CD4-positive, alpha-beta T cell treated with Interleukin-1 beta for 1 hour (primary cell): ENCODE data around the gene PAWR.
"Not testable (repeated sequence)": the region's sequence is repeated elsewhere in the genome, so short reads cannot be mapped to it uniquely, and the experiment has no call there.

Experiments
- DNase-seq, 2 donors: peaks; one replicate each; pipeline ENCODE4 v3.0.0-alpha.2; 2020 to 2022

Gene PAWR

DNA sequence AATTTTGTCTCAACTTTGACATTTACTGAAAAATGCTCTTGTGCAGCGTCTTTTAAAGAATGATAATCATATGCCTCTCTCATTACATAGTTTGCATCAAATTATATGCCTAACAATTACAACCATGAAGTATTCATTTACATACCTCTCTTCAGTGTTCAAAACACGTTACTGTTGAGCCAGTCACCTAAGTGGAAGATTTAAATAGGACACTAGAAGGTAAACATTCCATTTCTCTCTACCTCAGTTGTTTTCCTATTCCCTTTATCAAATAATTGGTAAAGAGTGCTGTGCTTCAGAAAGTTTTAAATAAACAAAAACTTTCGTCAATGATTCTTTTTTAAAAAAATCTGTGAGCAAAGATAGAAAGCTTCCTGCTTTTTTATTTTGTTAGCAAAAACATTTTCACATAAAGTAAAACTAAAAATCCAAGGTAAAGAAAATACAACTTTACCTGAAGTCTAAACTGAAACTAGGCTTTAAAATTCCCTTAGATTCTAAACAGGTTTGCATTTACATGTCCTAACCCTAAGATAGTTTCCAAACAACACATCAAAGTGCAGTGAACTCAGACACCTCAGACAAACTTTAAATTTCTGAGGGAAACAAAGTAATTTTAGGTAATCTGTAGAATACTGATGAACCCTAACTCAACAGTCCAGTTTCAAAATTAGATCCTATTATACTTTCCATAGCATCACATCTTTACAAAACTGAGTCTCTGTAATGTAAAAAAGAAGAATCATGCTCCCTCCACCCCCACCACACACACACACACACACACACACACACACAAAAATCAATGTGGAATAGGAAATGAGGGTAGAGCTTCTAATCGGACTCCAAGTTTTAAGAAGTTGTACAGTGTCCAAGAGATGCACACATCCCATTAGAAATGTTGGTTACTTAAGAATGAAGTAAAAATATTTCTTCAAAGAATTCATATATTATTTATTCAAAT is 46.2 kb downstream of the PAWR start:
- no peak for DNase-seq

DNA sequence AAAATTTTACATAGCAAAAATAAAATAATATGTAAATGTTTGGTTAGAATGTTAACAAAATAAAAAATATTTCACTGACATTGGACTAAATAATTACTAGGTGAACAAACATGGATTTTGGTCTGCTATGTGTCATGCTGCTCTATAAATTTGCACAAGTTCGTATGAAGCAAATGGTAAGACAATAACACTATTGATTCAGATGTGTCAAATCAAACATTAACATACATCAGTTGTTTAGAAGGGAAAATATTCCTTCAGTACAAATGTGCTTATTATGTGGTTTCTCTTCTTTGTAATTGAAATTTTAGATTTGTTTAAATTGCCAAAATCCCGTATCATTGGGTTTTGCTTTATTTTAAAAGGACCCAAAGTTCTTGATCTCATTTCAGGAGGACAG is 46.9 kb downstream of the PAWR start:
- DNase-seq = no peak

DNA sequence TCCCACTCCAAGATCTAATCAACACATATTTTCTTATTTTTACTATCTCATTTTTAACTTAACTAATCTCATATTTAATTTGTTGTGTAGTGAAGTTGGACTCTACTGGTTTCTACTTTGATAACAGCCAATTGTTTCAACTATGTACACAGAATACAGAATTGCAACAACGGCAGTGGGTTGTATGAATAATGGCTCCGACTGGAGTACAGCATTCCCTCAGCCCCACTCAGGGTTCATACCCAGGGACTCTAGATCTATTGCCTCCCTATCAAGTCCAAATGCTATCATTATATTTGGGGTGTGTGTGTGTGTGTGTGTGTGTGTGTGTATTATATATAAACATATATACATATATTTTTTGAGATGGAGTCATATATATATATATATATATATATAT is 52.3 kb downstream of the PAWR start:
- DNase-seq = no peak

DNA sequence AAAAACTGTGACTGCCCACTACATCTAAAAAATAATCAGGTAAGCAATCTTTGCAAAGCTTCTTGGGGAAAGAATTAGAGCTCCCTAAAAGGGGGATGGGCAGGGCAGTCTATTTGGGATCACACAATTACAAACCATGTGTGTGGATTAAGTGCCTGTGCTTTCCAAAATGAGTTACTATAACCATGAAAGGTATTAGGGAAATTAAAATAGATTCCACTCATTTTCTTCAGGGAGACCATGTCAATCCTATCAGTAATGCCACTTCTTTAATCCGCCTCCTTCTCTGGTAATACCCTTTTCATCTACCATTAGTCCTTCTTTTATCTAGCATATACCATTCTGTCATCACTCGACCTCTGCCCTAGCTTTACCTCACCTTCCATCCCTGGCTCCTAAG is 53.7 kb downstream of the PAWR start:
- DNase-seq = no peak

DNA sequence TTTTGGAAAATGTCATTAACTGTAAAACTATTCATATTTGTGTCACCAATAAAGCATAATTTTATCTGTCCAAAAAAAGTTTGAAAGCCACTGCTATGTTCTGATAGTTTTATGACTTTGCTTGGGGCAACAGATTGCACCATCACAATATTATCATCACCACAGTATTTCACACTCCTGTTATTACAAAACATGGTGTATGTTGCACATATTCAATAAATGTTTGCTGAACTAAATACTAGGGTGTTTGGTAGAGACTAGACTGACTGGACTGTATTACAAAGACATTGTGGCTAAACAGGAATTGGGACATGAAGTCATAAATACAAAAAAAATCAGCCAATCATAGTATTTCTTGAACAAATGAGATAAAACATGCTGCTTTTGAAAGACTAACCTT is 55.1 kb downstream of the PAWR start:
- DNase-seq = no peak

DNA sequence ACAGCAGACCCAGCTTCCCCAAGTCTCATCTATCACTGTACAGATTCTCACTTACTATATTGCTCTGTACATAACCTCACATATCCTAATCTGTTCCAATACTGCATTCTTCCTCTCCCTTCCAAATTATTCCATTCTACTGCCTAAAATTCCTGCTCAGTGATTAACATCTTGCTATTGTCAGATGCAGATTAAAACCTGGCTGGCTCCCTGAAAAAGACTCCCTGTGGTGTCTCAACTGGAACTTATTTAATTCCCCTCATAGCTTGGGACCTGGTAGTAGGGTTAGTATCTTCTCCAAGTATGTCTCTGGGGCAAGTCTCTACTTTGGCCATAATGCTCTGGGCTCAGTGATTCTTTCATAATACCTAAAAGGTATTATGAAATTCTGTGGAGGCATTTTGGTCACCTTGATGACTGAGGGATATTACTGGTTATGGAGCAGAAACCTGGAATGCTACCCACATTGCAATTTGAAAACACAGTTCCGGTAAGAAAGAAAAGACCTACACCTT is 55.8 kb downstream of the PAWR start:
- no peak for DNase-seq

DNA sequence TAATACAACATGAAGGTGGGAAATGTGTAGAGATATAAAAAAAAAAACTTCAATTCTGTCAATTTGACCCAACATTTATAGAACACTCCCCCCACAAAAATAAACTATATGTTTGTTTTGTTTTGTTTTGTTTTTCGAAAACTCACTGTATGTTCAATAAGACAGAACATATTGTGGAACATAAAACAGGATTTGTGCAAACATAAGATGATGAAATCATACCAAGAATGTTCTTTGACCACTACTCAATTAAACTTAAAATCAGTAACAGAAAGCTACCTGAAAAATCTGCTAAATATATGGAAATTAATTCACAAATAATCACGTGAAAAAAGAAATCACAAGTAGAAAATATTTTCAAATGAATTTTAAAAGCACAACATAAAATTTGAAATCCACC is 61.2 kb downstream of the PAWR start:
- no peak for DNase-seq

DNA sequence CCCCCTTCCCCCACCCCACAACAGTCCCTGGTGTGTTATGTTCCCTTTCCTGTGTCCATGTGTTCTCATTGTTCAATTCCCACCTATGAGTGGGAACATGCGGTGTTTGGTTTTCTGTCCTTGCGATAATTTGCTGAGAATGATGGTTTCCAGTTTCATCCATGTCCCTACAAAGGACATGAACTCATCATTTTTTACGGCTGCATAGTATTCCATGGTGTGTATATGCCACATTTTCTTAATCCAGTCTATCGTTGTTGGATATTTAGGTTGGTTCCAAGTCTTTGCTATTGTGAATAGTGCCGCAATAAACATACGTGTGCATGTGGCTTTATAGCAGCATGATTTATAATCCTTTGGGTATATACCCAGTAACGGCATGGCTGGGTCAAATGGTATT is 64.0 kb downstream of the PAWR start:
- DNase-seq = not testable (repeated sequence)

DNA sequence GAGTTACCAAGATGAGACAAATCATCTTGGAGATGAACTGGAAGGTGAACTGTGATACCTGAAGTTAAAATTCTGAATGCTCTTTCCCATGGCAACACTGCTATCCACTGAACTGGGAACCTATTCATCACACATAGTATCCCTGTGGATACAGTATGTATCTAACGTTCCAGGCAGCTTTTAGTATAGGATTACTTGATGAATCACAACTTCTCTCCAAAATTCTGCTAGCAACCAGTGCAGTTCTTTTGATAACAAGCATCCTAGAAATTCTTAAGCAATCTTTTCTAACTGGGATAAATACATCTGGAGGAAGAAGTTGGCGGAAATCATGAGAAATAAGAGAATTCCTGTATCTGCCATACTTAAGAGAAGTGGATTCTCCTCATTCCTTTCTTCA is 66.4 kb downstream of the PAWR start:
- no peak for DNase-seq

DNA sequence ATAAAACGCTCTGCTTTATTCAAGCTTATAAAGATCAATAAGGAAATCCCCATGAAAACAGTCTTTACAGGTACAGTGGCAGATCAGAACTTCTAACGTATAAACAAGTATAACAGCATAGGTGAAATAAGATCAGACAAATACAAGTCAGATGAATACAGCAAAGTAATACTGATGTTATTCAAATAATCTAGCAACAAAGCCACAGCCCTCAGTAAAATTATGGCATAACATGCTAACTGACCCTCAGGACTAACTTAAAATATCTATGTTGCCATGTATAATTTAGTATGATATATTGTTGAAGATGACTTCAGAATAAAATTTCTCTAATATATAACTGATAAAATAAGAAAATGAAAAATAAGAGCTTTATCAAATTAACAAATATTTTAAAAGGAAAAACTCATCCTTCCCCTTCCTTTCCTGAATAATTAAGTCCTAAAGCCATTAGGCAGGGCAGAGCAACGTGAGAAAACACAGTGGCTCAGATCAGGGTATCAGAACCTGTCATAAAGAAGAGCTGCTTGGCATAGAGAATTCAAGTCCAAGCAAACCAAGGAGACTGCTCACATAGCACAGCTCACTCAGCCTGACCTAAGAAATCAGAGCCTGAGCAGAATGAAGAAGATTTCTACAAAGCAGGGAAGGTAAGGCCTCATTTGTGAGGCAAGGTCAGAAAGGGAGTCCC is 70.7 kb downstream of the PAWR start:
- no peak for DNase-seq

DNA sequence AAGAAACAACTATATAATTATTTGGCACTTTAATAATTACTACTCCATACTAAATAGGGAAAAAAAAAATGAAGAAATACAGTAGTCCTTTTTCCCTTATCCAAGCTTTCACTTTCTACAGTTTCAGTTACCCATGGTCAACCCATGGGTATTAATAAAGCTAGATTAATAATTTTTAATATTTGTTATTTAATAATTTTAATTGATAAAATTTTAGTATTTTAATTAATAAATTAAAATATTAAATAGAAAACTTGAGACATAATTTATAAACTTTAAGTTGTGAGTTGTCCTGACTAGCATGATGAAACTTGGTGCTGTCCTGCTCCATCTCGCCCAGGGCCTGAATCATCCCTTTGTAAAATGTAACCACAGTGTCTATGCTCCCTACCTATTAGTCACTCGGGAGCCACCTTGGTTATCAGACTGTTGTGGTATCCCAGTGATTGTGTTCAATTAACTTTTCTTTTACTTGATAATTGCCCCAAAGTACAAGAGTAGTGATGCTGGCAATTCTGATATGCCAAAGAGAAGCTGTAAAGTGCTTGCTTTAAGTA is 71.8 kb downstream of the PAWR start:
- no peak for DNase-seq

DNA sequence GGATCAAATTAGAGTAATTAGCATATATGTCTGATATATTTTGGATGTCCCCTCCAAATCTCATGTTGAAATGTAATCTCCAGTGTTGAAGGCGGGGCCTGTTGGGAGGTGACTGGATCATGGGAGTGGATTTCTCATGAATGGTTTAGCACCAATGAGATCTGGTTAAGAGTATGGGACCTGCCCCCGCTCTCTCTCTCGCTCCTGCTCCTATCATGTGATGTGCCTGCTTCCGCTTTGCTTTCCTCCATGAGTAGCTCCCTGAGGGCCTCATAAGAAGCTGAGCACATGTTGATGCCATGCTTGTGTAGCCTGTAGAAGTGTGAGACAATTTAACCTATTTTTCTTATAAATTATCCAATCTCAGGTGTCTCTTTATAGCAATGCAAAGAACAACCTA is 73.1 kb downstream of the PAWR start:
- no peak for DNase-seq

DNA sequence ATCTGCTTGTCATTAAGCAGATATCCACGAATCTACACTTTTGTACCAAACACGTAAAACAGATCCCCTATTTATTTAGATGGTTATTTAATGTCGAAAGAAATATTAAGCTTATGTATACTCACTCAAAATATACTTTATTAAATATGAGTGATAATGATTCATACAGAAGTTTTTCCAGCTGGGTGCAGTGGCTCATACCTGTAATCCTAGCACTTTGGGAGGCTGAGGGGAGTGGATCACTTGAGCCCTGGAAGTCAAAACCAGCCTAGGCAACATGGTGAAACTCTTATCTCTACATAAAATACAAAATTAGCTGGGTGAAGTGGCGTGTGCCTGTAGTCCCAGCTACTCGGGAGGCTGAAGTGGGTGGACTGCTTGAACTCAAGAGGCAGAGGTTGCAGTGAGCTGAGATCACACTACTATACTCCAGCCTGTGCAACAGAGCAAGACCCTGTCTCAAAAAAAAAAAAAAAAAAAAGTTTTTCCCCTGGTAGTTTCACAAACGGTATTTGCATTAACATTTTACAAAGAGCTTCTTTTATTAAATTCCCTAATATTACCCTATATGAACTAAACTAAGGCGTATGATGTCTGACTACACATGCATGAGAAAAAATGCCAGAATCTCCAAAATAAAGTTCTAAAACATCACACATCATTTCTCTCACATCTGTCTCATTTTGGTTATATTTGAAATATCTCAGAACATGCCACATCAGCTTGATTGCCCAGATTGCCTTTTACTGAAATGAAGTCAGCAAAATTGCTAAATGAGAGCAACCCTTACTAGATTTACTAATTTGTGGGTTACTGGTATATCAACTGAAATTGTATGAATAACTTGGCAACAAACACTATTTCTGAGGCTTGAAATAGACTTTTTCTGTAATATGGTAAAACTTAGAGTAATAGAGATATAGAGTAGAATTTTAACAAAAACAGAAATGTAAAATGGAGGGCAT is 74.9 kb downstream of the PAWR start:
- DNase-seq = no peak

DNA sequence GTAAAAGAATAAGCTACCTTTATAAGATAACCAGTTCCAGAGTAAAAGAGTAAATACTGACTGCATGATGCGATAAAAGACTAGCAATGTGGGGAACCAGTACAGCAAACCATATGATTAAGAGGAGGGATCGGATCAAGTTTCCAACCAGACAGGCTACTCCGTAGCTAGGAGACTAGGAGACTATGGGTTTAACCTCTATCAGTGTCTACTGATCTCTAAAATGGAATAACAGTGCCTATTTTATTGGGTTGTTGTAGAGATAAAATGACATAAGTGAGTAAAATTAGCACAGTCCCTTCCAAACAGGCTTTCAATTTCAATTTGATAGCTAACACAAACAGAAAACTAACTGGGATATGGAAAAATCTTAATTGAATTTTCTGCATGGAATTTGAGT is 76.0 kb downstream of the PAWR start:
- no peak for DNase-seq

DNA sequence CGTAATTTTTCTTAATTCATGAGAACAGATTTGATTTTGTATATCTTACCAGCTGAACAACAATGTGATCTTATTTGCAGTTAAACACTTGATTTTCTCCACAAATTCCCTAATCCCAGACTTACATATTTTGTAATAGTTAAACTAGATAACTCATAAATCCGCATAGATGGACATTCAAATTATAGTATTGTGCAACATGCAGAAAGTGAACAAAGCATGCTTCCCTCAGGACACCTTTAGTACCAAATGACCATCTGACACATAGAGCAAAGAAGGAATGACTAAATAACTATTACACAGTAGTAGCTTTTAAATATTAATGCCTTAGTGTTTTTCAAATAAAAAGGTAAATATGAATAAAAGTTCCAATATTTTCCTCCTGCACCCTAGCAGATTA is 88.9 kb downstream of the PAWR start:
- no peak for DNase-seq

DNA sequence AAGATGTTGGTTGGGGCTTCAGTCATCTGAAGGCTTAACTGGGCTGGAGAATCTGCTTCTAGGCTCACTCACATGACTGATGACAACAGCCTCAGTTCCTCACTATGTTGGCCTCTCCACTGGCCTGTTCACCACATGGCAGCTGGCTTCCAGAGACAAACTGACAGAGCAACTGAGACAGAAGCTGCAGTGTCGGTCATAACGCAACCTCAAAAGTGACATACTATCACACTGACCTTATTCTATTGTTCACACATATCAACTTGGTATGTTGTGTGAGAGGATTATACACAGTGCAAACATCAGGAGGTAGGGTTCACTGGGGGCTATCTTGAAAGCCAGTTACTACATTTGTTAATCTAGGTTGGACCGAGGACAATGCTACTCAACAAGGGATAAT is 92.9 kb downstream of the PAWR start:
- no peak for DNase-seq

DNA sequence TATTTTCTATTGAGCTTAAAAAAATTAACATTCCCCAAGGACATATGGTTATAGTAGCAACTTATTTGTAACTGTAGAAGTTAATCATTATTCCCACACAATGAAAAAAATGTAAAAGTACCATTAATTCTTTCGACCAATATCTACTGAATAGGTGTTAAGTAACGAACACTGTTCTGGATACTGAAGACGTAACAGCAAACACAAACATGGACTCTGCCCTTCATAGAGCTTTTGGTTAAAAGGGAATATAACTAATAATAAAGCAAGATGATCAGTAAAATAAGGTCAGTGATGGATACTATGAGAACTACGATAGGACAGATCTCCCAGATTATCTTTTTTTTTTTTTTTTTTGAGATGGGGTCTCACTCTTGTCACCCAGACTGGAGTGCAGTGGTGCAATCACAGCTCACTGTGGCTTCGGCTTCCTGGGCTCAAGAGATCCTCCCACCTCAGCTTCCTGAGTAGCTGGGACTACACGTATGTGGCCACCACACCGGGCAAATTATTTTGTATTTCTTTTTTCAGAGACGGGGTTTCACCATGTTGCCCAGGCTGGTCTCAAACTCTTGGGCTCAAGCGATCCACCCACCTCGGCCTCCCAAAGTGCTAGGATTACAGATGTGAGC is 93.9 kb downstream of the PAWR start:
- DNase-seq = no peak

DNA sequence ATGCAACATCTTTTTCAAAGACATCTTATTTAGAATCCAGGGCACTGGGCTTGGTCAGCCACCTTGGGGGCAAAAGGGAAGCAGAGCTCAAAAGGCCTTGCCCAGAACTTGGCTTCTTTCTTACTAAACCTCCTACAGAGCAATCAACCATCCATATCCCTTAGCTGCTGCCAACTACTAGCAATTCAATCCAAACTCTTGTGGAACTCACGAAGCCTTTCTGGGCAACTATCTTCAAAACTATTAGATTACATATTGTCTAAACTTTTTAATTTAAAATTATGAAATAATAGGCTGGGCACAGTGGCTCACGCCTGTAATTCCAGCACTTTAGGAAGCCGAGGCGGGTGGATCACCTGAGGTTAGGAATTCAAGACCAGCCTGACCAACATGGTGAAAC is 95.5 kb downstream of the PAWR start:
- no peak for DNase-seq

DNA sequence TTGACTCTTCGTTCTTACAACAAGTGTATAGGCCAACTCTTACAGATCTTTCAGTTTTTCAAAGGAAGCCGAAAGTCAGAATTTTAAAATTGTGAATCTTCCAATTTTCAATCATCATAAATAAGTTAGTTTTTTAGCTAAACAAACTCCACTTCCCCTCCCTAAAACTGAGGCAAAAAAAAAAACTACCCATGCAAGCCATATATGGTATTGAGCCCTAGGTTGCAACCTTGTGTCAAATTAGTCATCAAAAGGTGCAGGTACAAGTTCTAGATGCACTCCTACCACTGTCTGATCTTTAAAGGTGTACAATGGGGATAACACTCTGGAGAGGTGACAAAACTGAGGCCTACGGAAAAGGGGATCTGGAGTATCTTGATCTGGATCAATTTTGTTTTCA is 97.9 kb downstream of the PAWR start:
- no peak for DNase-seq

DNA sequence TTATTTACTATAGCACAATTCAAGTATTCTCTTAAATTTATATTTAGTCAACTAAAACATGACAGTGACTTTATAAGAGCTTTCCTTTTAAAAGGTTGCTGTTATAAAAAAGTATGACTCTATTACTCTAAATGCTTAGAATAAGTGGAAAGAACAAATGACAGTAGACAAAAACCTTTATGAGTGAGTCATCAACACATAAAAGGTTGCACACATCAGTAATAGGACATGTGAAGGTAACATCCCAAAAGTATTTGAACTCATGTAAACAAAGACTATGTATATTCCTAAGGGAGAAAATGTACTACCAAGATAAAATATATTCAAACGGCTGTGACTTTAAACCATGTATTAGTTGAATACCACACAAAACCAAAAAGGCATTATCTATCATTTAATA is 98.8 kb downstream of the PAWR start:
- no peak for DNase-seq

DNA sequence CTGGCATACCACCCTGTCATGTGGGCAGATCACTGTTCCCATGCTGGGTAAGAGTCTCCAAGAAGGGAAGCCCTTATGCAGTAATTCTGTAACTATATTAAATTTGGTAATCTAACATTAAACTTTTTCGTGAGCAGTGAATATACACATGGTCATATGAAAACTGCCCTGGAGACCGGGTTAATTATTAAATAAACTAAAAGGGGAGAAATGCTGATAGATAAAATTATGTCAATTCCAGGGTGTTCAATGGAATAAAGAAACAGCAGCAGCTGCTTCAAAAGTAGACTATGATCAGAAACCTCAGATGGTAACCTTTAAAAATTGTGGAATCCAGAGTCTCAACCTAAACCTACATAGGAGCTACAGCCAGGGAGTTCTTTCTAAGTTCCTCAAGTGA is 100.0 kb downstream of the PAWR start:
- no peak for DNase-seq

DNA sequence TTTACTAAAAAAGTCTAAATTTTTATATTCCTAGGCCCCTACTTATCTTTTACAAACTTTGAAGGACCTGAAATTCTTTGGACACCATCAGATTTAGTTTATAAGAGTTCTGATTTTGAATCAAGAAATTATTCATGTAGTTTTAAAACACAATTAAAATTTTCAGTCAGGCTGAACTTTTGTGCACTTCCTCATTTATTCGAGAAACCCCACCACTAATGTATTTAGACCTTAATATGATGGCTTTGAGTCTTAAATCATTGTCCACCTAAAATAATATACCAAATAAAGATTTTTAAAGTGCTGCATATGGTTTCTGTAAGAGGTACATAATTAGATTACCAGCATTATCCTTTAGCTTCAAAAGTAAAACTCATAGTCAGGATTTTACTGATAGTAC is 103.4 kb downstream of the PAWR start:
- no peak for DNase-seq
